ENCODE results near the gene TYMP. TPM values are rescaled to one million over a fixed set of nuclear protein-coding genes. Genes with fewer than 3 reads are reported as not detected.
A peak's percentile ranks its signal among the peaks of the same experiment; 100 is the strongest.

TYMP gene
- total RNA-seq, 2 experiments from 2014 or later, result 86.3 to 94.5 TPM

DNA sequence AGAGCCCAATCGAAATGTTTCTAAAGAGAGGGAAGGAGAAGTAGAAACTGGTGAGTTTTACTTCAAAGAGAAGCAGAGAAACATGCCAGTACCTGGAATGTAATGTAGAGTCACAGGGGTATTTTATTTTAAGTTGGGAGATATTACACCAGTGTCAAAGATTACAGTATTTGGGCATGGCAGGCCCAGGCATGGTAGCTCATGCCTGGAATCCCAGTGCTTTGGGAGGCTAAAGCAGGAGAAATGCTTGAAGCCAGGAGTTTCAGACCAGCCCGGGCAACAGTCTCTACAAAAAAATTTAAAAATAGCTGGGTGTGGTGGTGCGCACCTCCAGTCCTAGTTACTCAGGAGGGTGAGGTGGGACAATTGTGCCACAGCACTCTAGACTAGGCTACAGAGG, 30.2 kb upstream of the TYMP start:
- Mint-ChIP-seq H3K4me1 (peaks cover 14% of the 10 kb centered on the region), H3K9me3 (no peaks in the 10 kb centered on the region), H3K36me3 (no peaks in the 10 kb centered on the region), H3K27me3 (peaks cover 22% of the 10 kb centered on the region), H3K4me3 (no peak overlapping the region), H3K27ac (no peak overlapping the region)
- POLR2A ChIA-PET, result interaction anchor here (1.0 to 2.2 kb wide), 6 partner anchors 12 to 34 kb away, joined by 4 to 9 read pairs (median 5); partner anchors contain the start of genes CHKB, SCO2 and TYMP
- no peak for DNase-seq
- ATAC-seq (ENCODE audit: low read depth), result no peak

DNA sequence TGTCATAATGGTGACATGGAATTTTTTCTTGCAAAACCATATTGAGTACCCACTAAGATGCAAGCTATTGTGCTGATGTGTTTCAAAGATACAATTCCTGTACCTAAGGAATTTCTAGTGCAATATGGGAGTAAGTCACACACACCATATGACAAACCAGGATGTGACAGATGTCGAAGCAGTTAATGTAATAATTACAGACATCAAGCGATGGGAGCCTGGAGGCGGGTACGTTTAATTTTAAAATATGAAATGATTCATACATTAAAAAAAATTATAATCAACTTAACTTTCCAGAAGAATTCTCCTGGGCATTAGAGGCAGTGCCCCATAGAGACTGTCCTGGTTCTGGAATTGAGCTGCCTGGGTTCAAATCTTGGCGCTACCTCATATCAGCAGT, 26.9 kb upstream of the TYMP start:
- POLR2A ChIA-PET, result interaction anchor here (0.7 to 2.4 kb wide), 5 partner anchors 9 to 43 kb away, joined by 3 to 7 read pairs (median 3); partner anchors contain the start of gene SCO2
- DNase-seq, result no peak
- Mint-ChIP-seq H3K4me1 (peaks cover 6% of the 10 kb centered on the region), H3K9me3 (no peaks in the 10 kb centered on the region), H3K4me3 (no peak overlapping the region), H3K36me3 (no peaks in the 10 kb centered on the region), H3K27me3 (peaks cover 11% of the 10 kb centered on the region), H3K27ac (no peak overlapping the region)
- ATAC-seq (ENCODE audit: low read depth), result no peak

DNA sequence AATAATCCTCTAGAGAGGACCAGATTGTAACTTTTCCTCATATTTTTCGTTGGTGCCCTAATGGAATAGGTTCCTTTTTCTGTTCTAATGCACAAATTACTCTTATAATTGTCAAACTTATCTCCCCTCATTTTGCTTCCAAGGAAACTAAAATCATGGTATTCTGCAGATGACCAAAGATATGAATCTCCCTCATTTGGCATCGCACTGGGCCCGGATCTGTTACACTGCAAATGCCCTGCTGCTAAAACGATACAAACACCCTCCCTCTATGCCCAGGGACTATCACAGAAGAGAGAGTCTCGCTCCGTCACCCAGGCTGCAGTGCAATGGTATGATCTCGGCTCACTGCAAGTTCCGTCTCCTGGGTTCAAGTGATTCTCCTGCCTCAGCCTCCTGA, 23.5 kb upstream of the TYMP start:
- H3K27me3 Mint-ChIP-seq, result peaks cover 5% of the 10 kb centered on the region

DNA sequence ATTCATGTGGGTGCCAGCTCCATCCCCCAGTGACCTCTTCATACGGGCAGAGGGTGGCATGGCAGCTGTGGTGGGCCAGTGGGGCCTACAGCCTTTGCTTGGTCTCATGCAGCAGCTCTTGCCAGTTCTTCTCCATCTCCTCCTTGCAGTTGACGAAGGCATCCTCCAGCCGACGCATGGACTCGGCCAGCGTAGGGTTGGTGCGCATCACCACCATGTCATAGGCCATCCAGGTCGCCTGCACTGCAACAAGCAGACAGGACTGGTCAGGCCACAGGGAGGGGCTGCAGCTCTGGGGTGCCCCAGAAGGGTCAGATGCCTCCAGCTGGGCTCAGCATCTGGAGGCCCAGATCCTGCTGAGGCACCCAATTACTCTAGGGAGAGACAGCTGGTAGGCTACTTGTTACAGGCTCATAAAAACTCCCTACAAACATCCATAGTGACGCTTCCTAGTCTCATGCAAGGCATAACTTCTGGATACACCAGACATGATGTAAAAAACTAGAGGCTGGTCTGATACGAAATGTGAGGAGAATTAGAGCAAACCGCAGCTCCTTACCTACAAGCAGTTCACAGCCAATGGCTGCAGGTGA, 21.4 kb upstream of the TYMP start:
- Mint-ChIP-seq H3K4me1 (peaks cover 15% of the 10 kb centered on the region), H3K27ac (no peak overlapping the region), H3K4me3 (peak overlapping the region; percentile 29), H3K36me3 (peaks cover 10% of the 10 kb centered on the region), H3K9me3 (no peaks in the 10 kb centered on the region), H3K27me3 (peaks cover 5% of the 10 kb centered on the region)
- no peak for DNase-seq
- no peak for ATAC-seq (ENCODE audit: low read depth)
- POLR2A ChIA-PET, result interaction anchor here (0.7 to 9.8 kb wide), 7 partner anchors 12 to 70 kb away, joined by 3 to 300 read pairs (median 73); partner anchors contain the start of genes CHKB, LMF2, NCAPH2 and SCO2

More for the DNA sequence above, 23.5 kb upstream of the TYMP start:
- H3K9me3 Mint-ChIP-seq, result no peaks in the 10 kb centered on the region
- H3K27ac Mint-ChIP-seq, result no peak overlapping the region
- H3K4me1 Mint-ChIP-seq, result peaks cover 10% of the 10 kb centered on the region
- POLR2A ChIA-PET, result interaction anchor here (0.6 to 9.8 kb wide), 3 partner anchors 14 to 257 kb away, joined by 4 to 300 read pairs (median 157); partner anchors contain the start of genes SCO2 and TYMP
- ATAC-seq (ENCODE audit: low read depth) (no peak), DNase-seq (no peak)
- no peak overlapping the region for H3K4me3 Mint-ChIP-seq
- peaks cover 10% of the 10 kb centered on the region for H3K36me3 Mint-ChIP-seq

DNA sequence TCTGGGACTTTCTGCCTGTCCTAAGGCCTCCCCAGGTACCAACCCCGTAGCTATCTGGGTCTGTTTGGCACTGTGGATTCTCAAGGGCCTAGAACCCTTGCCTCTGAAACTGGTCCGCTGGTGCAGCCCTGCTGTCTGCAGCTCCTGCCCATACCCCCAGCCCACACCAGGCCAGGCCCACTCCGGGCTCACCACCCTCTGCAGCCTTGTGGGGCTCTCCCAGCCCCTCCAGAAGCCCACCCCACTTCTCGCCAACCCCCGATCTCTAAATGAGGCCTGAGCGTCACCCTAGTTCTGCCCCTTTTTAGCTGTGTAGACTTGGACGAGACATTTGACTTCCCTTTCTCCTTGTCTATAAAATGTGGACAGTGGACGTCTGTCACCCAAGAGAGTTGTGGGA, 20.6 kb upstream of the TYMP start:
- DNase-seq (no peak), ATAC-seq (ENCODE audit: low read depth) (no peak)
- POLR2A ChIA-PET, result interaction anchor here (1.0 to 9.8 kb wide), 8 partner anchors 11 to 71 kb away, joined by 4 to 300 read pairs (median 39); partner anchors contain the start of genes CHKB, LMF2, NCAPH2 and SCO2
- Mint-ChIP-seq H3K4me3 (peak overlapping the region; percentile 81), H3K27ac (peak overlapping the region; percentile 87), H3K27me3 (no peaks in the 10 kb centered on the region), H3K36me3 (peaks cover 10% of the 10 kb centered on the region), H3K4me1 (peaks cover 22% of the 10 kb centered on the region), H3K9me3 (no peaks in the 10 kb centered on the region)

DNA sequence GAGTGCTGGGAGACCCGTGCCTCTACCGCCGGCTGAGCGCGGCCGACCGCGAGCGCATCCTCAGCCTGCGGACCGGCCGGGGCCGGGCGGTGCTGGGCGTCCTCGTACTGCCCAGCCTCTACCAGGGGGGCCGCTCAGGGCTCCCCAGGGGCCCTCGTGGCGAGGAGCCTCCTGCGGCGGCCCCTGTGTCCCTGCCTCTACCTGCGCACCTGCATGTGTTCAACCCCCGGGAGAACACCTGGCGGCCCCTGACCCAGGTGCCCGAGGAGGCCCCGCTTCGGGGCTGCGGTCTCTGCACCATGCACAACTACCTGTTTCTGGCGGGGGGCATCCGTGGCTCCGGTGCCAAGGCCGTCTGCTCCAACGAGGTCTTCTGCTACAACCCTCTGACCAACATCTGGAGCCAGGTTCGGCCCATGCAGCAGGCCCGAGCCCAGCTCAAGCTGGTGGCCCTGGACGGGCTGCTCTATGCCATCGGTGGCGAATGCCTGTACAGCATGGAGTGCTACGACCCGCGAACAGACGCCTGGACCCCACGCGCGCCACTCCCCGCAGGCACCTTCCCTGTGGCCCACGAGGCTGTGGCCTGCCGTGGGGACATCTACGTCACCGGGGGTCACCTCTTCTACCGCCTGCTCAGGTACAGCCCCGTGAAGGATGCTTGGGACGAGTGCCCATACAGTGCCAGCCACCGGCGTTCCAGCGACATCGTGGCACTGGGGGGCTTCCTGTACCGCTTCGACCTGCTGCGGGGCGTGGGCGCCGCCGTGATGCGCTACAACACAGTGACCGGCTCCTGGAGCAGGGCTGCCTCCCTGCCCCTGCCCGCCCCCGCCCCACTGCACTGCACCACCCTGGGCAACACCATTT, 19.3 kb upstream of the TYMP start:
- H3K27me3 Mint-ChIP-seq, result no peaks in the 10 kb centered on the region
- H3K27ac Mint-ChIP-seq, result peak overlapping the region; percentile 91
- H3K36me3 Mint-ChIP-seq, result peaks cover 10% of the 10 kb centered on the region
- peaks cover 32% of the 10 kb centered on the region for H3K4me1 Mint-ChIP-seq
- peak; percentile 7 for ATAC-seq (ENCODE audit: low read depth)
- H3K4me3 Mint-ChIP-seq, result peak overlapping the region; percentile 81
- H3K9me3 Mint-ChIP-seq, result no peaks in the 10 kb centered on the region
- no peak for DNase-seq
- POLR2A ChIA-PET, result interaction anchor here (0.8 to 9.8 kb wide), 16 partner anchors 8 to 305 kb away, joined by 3 to 300 read pairs (median 8); partner anchors contain the start of genes CPT1B, LMF2, NCAPH2 and SCO2

DNA sequence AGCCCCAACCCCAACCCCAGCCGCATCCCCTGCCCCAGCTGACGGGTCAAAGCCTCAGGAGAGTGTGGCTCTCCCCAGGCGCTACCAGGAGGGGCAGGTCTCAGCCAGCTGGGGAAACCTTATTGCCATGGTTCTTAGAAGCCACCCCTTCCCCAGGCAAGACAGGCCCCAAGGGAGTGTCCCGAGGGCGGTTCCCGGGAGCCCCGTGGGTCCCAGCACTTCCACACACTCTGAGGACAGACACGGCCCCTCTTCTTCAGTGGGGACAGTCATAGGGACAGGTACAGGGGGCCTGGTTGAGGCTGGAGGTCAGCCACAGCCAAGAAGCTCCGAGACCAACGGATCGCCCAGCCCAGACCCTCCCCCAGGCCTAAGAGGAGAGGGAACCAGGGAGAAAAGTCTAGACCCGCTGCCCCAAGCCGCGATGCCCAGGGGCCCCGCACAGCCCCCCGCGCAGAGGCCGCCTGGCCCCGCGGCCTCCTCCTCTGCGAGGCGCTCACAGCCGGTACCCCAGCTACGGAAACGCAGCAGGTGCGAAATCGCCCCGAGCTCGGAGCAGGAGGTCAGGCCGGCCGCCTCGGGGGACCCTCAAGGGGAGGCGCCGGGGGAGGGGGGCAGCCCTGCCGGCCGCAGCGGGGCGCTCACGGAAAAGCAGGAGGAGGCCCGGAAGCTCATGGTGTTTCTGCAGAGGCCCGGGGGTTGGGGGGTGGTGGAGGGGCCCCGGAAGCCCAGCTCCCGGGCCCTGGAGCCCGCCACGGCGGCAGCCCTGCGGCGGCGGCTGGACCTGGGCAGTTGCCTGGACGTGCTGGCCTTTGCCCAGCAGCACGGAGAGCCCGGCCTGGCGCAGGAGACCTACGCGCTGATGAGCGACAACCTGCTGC, 18.5 kb upstream of the TYMP start:
- no peaks in the 10 kb centered on the region for H3K9me3 Mint-ChIP-seq
- H3K4me3 Mint-ChIP-seq, result peak overlapping the region; percentile 85
- peak; percentile 82 for DNase-seq
- H3K27ac Mint-ChIP-seq, result peak overlapping the region; percentile 94
- peak; percentile 36 for ATAC-seq (ENCODE audit: low read depth)
- POLR2A ChIA-PET, result interaction anchor here (0.6 to 9.8 kb wide), 21 partner anchors 8 to 305 kb away, joined by 3 to 300 read pairs (median 7); partner anchors contain the start of genes CHKB, CPT1B, HDAC10 and LMF2
- no peaks in the 10 kb centered on the region for H3K27me3 Mint-ChIP-seq
- peaks cover 32% of the 10 kb centered on the region for H3K4me1 Mint-ChIP-seq
- peaks cover 10% of the 10 kb centered on the region for H3K36me3 Mint-ChIP-seq

DNA sequence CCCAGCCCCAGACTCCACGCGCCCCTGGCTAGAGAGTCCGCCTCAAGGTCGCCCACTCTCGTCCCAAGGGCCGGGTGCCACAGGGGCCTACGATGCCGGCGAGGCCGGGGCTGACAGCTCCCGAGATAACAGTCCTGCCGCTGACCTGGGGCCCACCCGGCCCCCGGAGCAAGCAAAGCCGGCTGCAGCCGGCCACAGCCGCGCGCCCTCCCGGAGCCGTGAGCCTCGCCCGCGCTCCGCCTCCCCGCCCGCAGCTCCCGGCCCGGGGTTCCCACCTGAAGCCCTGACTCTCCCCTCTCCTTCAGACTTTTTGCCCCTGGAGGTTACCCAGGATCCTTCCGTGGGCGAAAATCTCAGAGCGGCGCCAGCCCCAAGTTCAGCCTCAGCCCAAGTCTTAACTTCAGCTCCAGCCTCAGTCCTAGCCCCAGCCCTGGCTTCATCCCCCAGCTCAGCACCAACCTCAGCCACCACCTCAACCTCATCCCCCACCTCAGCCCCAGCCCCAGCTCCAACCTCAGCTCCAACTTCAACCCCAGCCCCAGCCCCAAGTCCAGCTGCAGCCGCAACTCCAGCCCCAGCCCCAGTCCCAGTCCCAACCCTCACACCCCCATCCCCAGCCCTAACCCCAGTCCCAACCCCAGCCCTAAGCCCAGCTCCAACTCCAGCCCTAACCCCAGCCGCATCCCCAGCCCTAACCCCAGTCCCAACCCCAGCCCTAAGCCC, 17.6 kb upstream of the TYMP start:
- no peaks in the 10 kb centered on the region for H3K9me3 Mint-ChIP-seq
- peaks cover 33% of the 10 kb centered on the region for H3K4me1 Mint-ChIP-seq
- ATAC-seq (ENCODE audit: low read depth), result no peak
- peaks cover 13% of the 10 kb centered on the region for H3K36me3 Mint-ChIP-seq
- peak overlapping the region; percentile 87 for H3K4me3 Mint-ChIP-seq
- no peaks in the 10 kb centered on the region for H3K27me3 Mint-ChIP-seq
- no peak for DNase-seq
- H3K27ac Mint-ChIP-seq, result peak overlapping the region; percentile 95
- POLR2A ChIA-PET, result interaction anchor here (0.8 to 9.8 kb wide), 15 partner anchors 8 to 297 kb away, joined by 3 to 300 read pairs (median 7); partner anchors contain the start of genes CHKB, CPT1B, HDAC10 and LMF2

DNA sequence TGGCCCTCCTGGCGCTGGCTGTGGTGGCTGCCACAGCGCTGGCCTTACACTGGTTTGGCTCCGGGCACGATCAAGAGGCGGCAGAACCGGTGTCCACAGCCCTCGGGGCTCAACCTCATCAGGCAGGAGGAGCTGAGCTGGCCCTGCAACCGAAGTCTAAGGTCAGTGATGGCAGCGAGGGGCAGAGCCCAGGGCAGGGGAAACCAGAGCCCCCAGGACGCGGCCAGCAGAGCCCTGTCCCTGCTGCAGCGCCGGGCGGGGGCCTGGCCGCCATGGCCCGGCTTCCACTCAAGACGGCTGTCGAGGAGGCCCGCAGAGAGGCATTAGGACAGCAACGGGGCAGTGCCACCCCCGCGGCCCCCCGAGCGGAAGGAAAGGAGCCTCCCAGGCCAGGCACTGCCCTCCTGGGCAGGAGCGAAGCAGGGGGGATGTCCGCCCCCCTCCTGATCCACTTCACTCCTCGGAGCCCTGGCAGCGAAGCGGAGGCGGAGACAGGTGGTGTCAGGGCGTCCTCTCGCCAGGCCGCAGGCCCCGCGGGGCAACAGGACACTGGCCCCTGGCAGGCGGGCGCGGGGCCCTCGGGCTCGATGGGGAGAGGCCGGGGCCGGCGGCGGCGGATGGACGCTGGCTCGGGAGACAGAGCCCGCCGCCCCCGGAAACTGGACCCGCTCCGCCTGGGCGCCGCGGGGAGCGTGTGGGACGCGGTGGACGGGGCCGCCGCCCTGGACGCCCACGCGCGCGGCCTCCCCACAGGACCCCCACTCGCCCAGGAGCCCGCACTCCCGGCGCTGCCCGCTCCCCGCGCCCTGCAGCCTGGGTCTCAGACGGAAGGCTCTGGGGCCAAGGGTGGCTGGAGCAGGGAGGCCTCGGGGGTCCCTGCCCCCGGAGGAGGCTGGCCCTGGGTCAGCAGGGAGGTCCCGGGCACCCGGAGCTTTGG, 16.8 kb upstream of the TYMP start:
- peak overlapping the region; percentile 77 for H3K4me3 Mint-ChIP-seq
- H3K27me3 Mint-ChIP-seq, result no peaks in the 10 kb centered on the region
- ATAC-seq (ENCODE audit: low read depth) (no peak), DNase-seq (no peak)
- peaks cover 16% of the 10 kb centered on the region for H3K36me3 Mint-ChIP-seq
- H3K9me3 Mint-ChIP-seq, result no peaks in the 10 kb centered on the region
- POLR2A ChIA-PET, result interaction anchor here (0.7 to 9.8 kb wide), 11 partner anchors 7 to 74 kb away, joined by 3 to 300 read pairs (median 53); partner anchors contain the start of genes CHKB, LMF2, NCAPH2 and SCO2
- peaks cover 39% of the 10 kb centered on the region for H3K4me1 Mint-ChIP-seq
- peak overlapping the region; percentile 98 for H3K27ac Mint-ChIP-seq

DNA sequence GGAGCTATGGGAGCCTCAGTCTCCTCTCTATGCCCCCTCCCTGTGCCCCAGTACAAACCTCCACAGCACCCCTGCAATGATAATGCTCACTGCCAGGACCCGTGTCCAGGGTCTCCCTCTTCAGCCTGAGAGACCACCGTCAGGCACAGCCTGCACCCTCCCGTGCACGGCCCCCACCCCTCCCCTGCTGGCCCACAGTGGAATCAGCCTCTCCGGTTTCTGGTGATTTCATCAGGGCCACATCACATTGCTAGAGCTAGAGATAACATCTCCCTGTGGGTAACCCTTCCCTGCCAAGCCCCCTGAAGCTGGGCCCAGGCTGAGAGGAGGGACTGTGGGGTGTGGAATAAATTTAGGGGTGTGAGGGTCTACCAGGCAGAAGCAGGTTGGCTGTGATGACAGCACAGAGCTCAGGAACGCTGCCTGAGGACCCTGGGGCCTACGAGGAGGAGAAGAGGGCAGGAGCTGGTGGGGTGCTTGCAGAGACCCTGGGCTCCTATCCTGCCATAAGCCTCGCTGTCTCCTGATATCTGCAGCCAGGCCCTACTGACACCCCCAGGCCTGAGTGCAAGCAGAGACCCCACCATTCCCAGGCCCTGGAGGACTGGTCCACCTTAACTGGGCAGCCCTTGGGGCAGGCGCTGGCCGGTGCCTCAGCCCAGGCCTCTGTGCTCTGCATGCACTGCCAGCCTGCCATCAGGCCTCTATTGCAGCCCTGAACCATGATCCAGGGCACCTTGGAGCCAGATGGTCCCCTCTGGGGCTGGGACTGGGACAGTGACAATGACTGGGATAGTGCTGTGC, 15.9 kb upstream of the TYMP start, which contains the start of gene KLHDC7B:
Gene KLHDC7B, plus strand, starts transcription at position 378 of the 804 bp plus-strand sequence. Its CDS starts 345 bp downstream, at position 723.
- H3K9me3 Mint-ChIP-seq, result no peaks in the 10 kb centered on the region
- no peaks in the 10 kb centered on the region for H3K27me3 Mint-ChIP-seq
- peaks cover 18% of the 10 kb centered on the region for H3K36me3 Mint-ChIP-seq
- ATAC-seq (ENCODE audit: low read depth) (peak; percentile 23), DNase-seq (peak; percentile 68)
- POLR2A ChIA-PET, result interaction anchor here (0.6 to 9.8 kb wide), 12 partner anchors 10 to 124 kb away, joined by 3 to 300 read pairs (median 5); partner anchors contain the start of genes ARSA, CHKB, LMF2 and NCAPH2
- H3K4me3 Mint-ChIP-seq, result peak within 1 kb of the TSS; percentile 77
- peak within 1 kb of the TSS; percentile 98 for H3K27ac Mint-ChIP-seq
- peaks cover 46% of the 10 kb centered on the region for H3K4me1 Mint-ChIP-seq
